Endothelial cell of umbilical vein (primary cell): ENCODE data around the gene PTPN13.

ENCODE experiments used
- JUN ChIP-seq: IDR thresholded peaks from 2 replicates; pipeline ENCODE4 v1.6.1; 2011; ENCODE audit warnings: borderline replicate concordance, low read depth; ENCODE audit not compliant: insufficient read length, insufficient read depth
- POLR2A ChIP-seq: IDR thresholded peaks from 2 replicates; pipeline ENCODE4 v1.6.1; 2012; ENCODE audit warnings: low read depth, mild to moderate bottlenecking, control low read depth, low read length

DNA sequence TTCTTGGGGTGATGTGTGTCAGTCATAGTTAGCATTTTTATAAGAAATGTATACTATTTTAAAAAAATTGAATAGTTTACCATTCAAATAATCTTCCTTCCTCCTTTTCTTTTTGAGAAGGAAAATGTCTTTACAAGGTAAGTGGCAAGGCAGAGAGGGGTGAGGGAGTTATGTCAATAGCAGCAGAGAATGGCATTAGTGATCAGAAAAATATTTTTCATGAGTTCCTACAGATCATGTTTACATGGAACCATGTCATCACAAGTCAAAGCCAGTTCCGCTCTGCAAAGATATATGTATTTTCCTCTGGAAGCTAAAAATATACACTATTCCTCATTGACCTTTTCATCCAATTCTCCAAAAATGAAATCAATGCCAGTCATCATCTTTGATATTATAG, 67.3 kb downstream of the PTPN13 start:
- no peak for TF ChIP-seq JUN
- no peak for TF ChIP-seq POLR2A
